ENCODE data around the gene GAS2L2. TPM values are rescaled to one million over a fixed set of nuclear protein-coding genes. Genes with fewer than 3 reads are reported as not detected.
"Not testable (repeated sequence)": the region's sequence is repeated elsewhere in the genome, so short reads cannot be mapped to it uniquely, and the experiment has no call there.

GAS2L2 gene
- total RNA-seq, 1 donor from 2014 or later, result 1.4 TPM

DNA sequence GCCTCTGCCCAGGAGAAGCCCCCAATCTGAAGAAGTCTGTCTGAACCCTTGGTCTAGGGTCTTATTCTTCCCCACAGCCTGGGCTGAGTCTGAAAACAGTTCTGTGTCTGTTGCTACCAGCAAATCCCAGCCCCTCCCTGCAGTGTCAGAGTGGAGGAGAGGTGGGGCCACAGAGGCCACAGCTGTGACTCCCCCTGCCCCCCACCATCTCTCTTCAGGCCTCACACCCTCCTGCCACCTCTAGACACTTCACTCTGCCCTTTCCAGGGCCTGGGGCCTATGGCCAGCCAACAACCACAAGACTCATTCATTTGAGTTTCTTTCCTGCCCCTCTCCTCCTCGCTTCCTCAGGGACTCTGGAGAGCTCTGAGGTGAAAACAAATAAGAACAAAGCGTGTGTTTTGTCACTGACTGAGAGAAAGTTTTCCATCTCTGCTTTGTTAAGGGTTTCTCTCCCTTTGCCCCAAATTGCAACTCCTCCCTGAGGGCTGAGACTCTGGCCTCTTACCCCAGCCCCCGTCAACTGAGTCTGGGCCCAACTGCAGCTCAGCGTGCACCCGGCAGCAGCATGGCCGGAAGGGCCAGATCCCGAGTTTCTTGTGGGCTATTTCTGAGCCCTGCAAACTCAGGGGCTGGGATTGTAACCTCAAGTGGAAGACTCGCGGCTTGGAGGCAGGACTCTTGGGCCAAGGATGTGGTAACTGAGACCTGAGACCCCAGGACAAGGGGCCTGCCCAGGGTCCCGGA is 20.8 kb upstream of the GAS2L2 start:
- DNase-seq (ENCODE audit: low spot score), result peak; percentile 65

DNA sequence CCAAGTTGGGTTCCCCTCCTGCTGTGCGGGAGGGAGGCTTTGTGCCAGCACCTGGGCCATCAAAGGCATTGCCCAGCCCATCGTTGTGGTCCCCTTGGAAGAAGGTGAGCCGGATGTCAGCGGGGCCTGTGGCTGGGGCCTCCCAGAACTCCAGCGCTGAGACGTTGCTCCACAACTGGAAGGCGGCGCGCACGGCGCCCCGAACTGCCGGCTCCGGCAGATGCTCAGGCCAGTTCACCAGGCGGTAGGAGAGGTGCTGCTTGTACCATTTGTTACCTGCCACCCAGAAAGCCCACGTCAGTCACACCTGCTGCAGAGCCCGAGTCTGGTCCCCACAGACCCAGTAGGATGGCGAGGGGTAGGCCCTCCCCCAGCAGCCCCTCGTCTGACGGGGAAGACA is 20.1 kb upstream of the GAS2L2 start:
- DNase-seq (ENCODE audit: low spot score), result no peak

- DNase-seq (ENCODE audit: low spot score), result no peak
Measured at GRCh38 chr17:35769895-35770486, 17.0 kb upstream of the GAS2L2 start.

DNA sequence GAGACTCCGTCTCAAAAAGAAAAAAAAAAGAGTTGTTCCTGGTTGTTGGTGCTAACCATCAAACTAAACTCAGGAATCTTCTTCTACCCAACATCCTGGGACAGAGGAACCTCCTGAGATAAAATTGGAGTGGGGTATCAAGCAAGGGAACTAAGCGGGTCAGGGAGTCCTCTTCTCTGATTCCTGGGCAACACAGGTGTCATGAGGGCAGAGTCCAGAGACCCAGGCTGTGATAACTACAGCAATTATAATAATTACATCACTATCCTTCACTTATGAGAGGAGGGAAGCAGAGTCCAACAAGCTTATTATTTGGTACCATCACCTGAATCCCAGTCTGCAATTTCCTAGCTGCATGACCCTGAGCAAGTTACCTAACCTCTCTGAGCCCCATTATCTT is 15.8 kb upstream of the GAS2L2 start:
- DNase-seq (ENCODE audit: low spot score), result no peak

GRCh38 chr17:35766903-35767510 is 14.0 kb upstream of the GAS2L2 start:
- peak; percentile 67 for DNase-seq (ENCODE audit: low spot score)

DNA sequence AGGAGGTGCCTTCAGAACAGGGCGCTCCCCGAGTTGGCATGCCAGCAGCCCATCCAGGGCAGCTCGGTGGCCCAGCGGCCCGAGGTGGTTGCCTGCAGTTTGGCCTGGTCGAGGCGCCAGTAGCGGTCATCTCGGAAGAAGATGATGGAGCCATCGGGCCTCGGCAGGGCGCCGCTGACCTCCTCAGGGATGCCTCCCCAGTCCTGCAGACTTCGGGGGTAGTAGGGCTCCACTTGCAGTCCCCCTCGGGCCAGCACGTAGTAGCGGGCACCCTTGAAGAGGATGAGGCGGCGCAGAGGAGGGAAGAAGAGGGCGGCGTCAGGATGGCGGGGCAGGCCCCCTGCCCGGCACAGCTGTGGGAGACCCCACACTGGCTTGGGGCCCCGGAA is 13.4 kb upstream of the GAS2L2 start:
- DNase-seq (ENCODE audit: low spot score), result no peak

DNA sequence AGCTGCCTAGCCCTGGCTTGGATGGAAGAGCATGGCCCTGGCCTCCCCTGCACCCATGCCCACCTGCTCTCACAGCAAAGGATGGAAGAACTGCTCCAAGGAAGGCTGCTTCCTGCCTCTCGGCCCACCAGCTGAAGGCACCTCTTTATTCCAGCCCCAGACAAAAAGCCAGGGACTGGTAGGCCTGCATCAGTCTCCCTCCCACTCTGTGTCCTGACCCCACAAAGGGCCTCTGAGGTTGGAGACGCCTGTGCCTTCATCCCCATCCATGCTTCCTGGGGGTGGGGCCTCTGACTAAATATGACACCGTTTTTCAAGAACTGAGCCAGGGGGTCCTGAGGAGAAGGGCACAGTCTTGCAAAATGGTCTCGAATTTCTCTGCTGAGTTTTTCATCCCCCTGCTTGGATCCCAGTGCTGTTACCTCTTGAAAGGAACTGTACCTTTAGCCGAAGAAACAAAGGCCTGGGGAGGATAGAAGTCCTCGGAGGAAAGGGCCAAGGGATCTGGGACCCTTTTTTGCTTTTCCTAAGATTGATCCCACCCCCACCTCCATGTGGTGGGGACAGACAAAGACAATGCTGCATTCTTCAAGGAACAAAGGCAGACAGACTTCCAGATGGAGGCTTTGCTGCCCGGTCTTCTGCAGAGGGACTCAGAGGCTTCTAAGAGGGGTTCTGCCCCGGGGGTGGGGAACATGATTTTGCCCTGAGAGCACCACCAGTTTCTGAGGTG is 12.9 kb upstream of the GAS2L2 start:
- no peak for DNase-seq (ENCODE audit: low spot score)

- DNase-seq (ENCODE audit: low spot score), result peak; percentile 44
Measured at GRCh38 chr17:35765086-35765710, 12.2 kb upstream of the GAS2L2 start.

- DNase-seq (ENCODE audit: low spot score), result peak; percentile 84
Measured at GRCh38 chr17:35764123-35764991, 11.3 kb upstream of the GAS2L2 start.

DNA sequence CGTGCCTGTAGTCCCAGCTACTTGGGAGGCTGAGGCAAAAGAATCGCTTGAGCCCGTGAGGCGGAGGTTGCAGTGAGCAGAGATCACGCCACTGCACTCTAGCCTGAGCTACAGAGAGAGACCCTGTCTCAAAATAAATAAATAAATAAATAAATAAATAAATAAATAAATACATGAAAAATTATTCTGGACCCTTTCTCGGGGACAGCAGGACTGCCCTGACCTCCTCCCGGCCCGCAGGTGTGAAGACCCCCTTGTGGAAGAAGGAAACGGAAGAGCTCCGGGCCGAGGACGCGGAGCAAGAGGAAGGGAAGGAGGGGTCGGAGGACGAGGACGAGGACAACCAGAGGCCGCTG is 10.7 kb upstream of the GAS2L2 start:
- DNase-seq (ENCODE audit: low spot score), result no peak

- no peak for DNase-seq (ENCODE audit: low spot score)
Measured at GRCh38 chr17:35761601-35762000, 8.6 kb upstream of the GAS2L2 start.

DNA sequence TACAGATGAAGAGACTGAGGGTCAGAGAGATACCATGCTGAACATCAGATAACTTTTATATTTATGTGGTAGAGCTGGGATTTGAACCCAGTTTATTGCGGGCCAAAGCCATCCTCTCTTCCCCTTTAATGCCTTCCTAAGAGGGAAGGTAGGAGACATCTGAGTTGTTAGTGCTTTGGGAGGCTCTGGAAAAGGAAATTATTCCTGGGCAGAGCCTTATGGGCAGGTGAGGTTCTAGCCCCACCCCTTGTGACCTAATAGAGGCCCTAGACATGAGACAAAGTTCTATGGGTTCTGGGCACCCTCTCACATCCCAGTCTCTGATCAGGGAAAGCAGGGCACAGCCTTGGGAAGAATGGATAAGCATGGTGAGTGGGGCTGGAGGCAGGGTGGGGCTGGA is 7.5 kb upstream of the GAS2L2 start, which contains the start of gene C17orf50:
C17orf50 (plus strand) TSS at position 301 of the 400 bp plus-strand sequence; CDS start at position 356, 55 bp downstream.
- no peak for DNase-seq (ENCODE audit: low spot score)

- DNase-seq (ENCODE audit: low spot score), result no peak
Measured at GRCh38 chr17:35757243-35757642, 4.2 kb upstream of the GAS2L2 start.

DNA sequence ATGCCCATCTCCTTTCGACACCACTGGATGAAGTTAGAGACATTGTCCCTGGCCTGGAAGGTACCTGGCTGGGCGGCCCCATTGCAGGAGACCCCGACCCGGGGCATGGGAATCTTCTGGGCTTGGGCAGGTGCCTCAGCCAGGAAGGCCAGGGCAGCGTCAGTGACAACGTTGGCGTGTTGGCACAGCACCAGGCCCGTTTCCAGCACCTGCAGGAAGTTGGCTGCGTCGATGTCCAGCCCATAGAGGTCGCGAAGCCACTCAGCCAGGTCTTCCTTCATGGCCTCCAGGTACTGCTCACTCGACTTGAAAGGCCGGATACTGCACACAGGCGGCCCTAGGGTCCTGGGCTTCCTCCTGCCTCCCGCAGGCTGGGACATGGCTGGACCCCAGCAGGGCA is 568 bp downstream of the GAS2L2 start:
- DNase-seq (ENCODE audit: low spot score), result no peak

DNA sequence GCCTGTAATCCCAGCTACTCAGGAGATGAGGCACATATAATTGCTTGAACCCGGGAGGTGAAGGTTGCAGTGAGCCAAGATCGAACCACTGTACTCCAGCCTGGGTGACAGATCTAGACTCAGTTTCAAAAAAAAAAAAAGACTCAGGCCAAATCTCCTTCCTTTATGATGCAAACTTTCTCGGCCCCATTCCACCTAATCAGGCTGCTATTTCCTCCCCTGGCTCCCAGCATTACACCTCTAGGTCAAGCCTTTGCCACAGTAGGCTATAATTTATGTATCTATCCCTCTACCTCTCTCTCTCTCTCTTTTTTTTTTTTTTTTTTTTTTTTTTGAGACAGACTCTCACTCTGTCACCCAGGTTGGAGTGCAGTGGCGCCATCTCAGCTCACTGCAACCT is 1.5 kb downstream of the GAS2L2 start:
- not testable (repeated sequence) for DNase-seq (ENCODE audit: low spot score)

DNA sequence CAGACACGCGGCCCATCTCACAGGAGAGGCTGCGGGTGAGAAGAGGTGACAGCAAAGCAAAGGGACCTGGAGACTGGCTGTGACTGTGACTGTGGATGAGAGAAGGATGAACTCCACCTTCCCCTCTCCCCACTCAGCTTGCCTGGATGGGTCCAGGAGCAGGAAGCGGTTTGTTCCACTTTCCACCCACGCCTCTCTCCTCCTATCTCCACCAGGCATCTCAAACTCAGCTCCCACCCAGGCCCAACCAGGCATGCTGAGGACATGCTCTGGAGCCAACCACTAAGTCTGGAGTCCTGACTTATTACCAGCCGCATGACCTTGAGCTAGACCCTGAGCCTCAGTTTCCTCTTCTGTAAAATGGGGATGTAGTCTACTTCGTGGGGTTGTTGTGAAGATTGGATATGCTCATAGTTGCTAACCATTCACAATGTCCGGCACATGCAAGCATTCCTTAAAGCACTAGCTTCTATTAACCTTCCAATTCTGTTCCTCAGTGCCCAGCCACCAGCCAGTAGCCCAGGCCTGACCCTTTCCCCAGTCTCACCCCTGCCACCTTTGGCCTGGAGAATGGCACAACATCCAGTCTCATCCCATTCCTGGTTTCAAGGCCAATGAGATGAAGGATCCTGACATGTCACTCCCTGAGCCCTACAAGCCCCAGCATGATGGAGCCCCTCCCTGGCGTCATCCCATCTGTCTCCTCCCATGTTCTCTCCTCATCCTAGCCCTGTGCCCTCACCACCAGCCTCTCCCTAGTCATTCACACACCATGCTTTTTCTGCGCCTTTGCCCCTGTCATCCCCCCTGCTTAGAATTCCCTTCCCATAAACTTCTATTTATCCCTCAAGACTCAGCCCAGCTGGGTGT is 2.3 kb downstream of the GAS2L2 start:
- no peak for DNase-seq (ENCODE audit: low spot score)

- DNase-seq (ENCODE audit: low spot score), result peak; percentile 35
Measured at GRCh38 chr17:35749560-35750412, 3.3 kb downstream of the GAS2L2 start.

GRCh38 chr17:35748979-35749378 is 4.1 kb downstream of the GAS2L2 start:
- DNase-seq (ENCODE audit: low spot score), result no peak

DNA sequence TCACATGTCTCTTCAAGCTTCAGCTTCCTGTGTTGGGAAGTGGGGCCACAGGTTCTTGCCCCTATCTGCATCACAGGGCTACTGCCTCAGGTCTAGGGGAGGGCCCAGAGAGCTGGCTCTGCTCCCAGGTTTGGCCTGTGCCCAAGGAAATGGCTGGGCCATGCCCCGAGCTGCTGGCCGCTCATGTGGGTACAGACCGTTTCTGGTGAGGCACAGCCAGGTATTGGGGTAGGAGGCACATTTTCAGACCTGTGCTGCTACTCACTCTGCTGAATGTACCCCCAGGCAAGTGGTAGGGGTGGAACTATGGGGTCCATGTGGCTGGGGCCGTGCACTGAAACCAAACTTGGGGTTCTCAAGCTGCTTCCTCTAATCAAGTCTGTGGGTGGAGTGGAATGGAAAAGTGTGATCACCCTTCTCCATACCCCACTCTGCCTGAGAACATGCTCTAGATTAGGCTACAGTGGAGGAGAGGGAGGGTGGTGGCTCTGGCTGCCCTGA is 4.6 kb downstream of the GAS2L2 start:
- DNase-seq (ENCODE audit: low spot score), result no peak

Data from umbilical cord (tissue), 2 donors.